AG20443 (cell line): ENCODE data around the gene LTBP1.

Experiments used
- DNase-seq: peaks from one replicate; pipeline ENCODE4 v3.0.0; 2012; ENCODE audit warnings: low spot score, mixed read lengths

The LTBP1 gene

DNA sequence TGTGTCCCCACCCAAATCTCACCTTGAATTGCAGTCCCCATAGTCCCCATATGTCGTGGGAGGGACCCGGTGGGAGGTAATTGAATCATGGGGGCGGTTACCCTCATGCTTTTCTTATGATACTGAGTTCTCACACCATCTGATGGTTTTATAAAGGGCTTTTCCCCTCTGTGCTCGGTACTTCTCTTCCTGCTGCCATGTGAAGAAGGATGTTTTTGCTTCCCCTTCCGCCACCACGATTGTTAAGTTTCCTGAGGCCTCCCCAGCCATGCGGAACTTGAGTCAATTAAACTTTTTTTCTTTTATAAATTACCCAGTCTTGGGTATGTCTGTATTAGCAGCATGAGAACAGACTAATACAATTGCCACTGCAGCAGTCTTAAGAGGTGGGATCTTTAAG, 134.9 kb downstream of the LTBP1 start:
- no peak for DNase-seq

DNA sequence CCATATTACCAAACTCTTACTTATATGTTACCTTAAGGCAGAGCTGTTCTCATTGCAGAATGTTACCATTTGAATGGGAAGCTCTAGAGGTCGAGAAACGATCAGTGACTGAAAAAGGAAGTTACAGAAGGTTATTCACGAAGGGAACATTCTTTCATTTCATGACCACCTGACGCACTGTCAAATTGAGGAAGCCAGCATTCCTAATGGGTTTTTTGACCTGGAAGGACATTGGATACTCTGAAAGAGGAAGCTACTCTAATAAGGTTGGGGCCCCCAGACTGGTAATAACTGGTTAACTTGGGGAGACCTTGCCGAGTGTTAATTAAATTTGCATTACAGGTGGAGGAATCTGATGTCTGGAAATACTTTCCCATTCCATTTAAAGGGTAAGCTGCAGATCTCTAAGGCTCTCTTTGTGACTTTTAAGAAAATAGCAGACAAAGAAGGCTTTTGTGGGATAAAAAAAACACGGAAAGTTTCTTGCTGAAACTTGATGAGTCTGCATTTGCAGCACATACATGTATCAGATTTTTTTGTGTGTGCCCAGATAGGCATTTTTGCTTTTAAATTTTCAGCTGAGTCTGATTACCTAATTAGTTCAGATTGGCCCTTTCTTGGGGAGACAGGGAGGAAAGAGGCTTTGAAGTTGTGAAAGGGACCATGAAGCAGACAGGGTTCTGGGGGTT, 137.1 kb downstream of the LTBP1 start:
- no peak for DNase-seq

DNA sequence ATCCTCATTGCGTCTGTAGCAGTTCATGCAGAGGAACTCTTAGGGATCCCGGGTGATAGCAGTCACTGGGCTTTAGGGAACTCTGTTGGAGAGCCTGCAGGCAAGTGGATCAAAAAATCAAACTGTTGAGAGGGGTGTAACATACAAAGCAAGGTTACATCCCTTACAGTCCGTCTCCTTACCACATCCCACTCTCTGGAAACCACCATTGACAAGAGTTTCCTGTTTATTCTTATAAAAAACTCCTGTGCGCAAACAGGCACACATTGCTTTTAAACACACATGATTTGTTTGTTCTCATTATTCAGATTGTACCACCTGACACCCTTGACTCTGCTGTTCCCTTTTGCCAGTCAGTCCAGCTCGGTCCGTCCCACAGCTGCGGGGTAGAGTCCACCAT, 137.7 kb downstream of the LTBP1 start:
- DNase-seq, result no peak

GRCh38 chr2:33085646-33086045, 138.9 kb downstream of the LTBP1 start:
- peak; percentile 62 for DNase-seq

GRCh38 chr2:33086400-33087015, 139.8 kb downstream of the LTBP1 start:
- DNase-seq, result no peak

- DNase-seq, result no peak
These were observed 143.9 kb downstream of the LTBP1 start for GRCh38 chr2:33090553-33091134.

- DNase-seq, result peak; percentile 20
These were observed 144.9 kb downstream of the LTBP1 start for GRCh38 chr2:33091541-33092123.

DNA sequence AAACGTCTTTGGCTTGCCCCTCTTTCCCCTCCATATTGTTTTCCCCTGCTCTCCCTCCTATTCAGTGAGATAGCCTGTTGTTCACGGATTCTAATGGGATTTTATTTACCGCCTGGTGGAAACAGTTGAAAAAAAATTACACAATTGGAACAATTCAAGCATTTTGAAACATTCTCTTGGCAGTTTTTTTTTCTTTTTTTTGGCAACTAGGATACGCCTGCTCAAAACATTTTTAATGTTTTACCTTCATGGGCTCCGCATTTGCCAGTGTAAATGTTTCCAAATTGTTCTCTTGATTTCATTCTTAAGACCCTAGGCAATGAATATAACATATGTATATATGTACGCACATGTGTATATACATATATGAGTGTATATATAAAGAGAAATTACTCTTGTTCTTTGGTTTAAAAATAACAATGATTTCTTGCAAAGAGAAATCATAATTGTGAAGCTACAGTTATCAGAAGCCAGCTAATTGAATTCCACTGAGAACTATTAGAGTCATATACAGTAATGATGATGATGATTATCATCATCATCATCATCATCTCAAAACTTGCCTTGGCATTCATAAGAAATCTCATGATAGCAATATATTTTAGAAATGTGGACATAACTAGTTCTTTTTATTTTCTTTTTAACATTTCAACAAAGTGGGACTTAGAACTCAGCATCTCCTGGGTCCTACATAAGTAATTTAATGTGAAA, 146.7 kb downstream of the LTBP1 start:
- no peak for DNase-seq

DNA sequence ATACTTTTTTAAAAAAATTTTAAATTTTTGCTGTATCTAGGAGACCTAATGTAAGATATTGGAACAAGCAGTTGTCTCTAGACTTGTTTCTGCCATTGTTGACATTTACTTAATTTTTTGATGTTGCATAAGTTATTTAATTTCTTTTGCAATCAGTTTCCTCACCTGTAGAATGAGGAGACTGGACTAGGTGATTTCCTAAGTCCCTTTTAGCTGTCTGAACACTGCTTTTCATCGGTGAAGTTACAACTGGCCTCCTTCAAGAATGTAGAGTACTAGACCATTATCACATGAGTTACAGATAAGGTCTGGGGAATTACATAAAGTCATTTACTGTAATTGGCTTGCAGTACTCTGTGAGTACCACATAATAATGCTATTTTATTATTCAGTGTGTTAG, 147.6 kb downstream of the LTBP1 start:
- DNase-seq, result no peak

- DNase-seq, result no peak
These were observed 153.2 kb downstream of the LTBP1 start for GRCh38 chr2:33099989-33100388.

GRCh38 chr2:33100921-33101320, 154.2 kb downstream of the LTBP1 start:
- DNase-seq, result no peak

DNA sequence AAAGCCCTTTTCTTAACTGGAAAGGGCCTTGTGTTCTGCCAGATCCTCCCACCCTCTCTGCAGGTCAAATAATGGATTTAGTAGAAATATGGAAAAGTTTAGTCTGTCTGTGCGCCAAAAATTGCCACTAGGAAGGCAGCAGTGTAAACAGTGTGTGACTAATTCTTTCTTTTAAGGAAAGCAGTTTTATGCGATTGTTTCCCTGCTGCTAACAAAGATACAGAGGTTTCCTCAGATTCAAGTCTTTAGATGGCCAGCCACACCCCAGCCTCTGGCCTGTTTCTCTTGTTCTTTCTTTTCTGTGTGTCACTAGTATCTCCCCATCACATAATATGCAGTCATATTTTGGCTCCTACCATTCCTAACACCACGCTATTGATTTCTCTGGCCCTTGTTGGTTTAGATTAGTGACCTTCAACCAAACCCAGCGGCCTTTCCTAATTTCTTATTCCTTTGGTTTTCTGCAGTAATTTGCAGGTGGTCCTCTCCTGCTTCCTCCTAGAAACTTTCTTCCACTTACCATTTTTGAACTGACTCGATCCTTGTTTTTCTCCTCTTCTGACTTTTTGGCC, 157.4 kb downstream of the LTBP1 start:
- peak; percentile 42 for DNase-seq

GRCh38 chr2:33104726-33105125, 158.0 kb downstream of the LTBP1 start:
- no peak for DNase-seq

DNA sequence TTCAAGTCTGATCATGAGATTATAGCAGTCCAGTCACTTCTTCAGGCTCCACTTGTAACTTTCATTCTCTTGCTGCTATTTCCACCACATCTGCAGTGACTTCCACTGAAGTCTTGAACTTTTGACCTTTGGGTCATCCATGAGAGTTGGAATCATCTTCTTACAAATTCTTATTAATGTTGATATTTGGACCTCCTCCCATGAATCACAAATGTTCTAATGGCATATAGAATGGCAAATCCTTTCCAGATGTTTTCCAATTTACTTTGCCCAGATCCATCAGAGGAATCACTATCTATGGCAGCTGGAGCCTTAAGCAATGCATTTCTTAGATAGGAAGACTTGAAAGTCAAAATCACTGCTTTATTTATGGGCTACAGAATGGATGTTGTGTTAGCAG, 159.4 kb downstream of the LTBP1 start:
- no peak for DNase-seq

- DNase-seq, result no peak
These were observed 161.1 kb downstream of the LTBP1 start for GRCh38 chr2:33107690-33108482.

- DNase-seq, result peak; percentile 46
These were observed 162.0 kb downstream of the LTBP1 start for GRCh38 chr2:33108483-33109443.

DNA sequence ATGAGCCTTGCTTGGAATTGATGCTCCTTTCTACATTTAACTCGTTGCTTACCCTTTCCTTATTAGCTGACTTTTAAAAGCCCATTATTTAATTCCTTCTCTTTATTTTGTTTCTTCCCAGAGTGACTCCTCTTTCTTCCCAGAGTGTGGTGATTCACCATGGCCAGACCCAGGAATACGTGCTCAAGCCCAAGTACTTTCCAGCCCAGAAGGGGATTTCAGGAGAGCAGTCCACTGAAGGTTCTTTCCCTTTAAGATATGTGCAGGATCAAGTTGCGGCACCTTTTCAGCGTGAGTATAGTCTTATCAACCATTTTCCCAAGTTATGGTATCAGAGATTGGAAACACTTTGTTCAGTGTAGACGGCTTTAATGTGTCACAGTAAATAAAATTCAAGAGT, 163.7 kb downstream of the LTBP1 start:
- DNase-seq, result no peak

DNA sequence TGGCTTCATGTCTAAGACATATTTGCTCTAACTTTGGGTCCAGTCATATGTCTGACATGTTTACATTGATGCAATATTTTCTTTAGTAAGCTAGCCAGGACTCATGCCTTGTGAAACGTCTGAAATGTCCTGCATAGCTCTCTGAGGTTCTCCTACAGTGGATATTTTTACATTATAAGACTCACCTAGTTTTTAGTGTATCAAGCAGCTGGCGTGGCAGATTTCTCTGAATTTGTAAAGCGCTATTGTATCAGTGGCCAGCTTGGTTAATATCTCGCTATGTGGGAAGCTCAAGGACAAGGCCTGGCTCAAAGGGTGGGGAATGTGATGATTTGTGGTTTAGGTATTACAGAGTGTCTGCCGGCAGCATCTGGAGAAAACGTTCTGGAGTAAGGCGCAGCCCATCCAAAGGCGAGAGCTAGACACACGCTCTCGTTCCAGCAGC, 164.3 kb downstream of the LTBP1 start:
- DNase-seq, result peak; percentile 65

DNA sequence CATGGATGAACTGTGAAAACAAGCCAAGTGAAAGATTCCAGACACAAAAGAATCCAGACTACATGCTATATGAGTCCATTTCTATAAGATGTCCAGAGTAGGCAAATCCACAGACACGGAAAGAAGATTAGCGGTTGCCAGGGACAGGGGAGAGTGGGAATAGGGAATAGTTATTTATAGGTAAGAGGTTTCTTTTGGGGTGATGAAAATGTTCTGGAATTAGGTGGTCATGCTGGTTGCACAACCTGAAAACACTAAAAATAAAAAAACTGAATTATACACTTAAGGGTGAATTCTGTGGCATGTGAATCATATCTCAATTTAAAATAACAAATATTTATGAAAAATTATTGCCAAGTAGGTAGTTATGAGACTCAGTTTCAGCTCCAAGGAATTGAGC, 168.4 kb downstream of the LTBP1 start:
- no peak for DNase-seq

- DNase-seq, result no peak
These were observed 169.0 kb downstream of the LTBP1 start for GRCh38 chr2:33115728-33116127.
